ENCODE results near the gene CDC42.

DNA sequence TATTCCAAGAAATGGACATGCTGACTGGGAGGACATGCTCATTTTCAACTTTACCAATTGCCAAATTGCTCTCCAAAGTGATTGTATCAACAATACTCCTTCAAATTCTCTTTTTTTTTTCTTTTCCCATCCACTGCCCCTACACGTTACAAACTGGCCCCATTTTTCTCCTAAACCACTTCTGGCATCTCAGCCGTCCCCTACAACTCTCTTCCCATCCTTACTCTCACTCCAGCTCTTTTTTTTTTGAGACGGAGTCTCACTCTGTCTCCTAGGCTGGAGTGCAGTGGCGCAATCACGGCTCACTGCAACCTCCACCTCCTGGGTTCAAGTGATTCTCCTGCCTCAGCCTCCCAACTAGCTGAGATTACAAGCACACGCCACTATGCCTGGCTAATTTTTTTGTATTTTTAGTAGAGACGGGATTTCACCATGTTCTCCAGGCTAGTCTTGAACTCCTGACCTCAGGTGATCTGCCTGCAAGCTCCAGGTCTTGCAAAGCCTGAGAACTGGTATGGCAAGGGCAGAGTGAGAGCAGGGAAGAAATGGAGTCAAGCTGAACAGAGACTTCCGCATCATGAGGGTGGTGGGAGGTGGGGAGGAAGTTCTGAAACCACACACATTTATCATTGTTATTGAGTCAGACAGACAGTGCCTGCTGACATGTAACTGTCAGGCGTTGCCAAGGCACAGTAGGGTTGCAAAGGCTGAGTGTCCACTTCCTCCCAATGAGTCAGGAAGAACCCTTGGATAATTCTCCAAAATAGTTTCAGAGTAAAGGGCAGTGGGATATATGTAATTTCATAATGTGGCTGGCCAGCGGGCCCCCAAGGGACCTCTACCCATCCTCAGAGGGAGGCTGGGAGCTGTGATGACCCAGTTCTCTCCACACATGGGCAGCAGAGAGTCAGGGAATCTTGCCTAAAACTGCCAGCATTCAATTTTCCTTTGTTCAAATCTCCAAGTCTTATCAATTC lies 33.6 kb upstream of the CDC42 start:
- no peak for TF ChIP-seq TCF7L2 (IDR thresholded peaks at IDR 0.05; ENCODE audit: borderline replicate concordance, extremely low read depth, insufficient read depth, insufficient read length)
- TF ChIP-seq, protein P1, sequence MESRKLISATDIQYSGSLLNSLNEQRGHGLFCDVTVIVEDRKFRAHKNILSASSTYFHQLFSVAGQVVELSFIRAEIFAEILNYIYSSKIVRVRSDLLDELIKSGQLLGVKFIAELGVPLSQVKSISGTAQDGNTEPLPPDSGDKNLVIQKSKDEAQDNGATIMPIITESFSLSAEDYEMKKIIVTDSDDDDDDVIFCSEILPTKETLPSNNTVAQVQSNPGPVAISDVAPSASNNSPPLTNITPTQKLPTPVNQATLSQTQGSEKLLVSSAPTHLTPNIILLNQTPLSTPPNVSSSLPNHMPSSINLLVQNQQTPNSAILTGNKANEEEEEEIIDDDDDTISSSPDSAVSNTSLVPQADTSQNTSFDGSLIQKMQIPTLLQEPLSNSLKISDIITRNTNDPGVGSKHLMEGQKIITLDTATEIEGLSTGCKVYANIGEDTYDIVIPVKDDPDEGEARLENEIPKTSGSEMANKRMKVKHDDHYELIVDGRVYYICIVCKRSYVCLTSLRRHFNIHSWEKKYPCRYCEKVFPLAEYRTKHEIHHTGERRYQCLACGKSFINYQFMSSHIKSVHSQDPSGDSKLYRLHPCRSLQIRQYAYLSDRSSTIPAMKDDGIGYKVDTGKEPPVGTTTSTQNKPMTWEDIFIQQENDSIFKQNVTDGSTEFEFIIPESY (IDR thresholded peaks at IDR 0.05; ENCODE audit: extremely low read depth, insufficient replicate concordance, low read length), result no peak
